BE2C (cell line): ENCODE measurements around the gene LCN1.

ENCODE experiments used
- DNase-seq: peaks from one replicate; pipeline ENCODE4 v3.0.0-alpha.2; 2020
- H3K27me3 ChIP-seq: fragments of 250-450 bp; sonication (Bioruptor Pico); 2 replicates; pipeline ENCODE4 v1.5.1; 2020; ENCODE audit warnings: mild to moderate bottlenecking
- H3K36me3 ChIP-seq: fragments of 250-450 bp; sonication (Bioruptor Pico); 2 replicates; pipeline ENCODE4 v1.5.1; 2020; ENCODE audit warnings: mild to moderate bottlenecking
- H3K4me1 ChIP-seq: fragments of 250-450 bp; sonication (Bioruptor Pico); 2 replicates; pipeline ENCODE4 v1.5.1; 2020
- H3K4me3 ChIP-seq: 2 replicates; pipeline ENCODE4 v1.5.1; 2011; ENCODE audit warnings: low read depth, low read length
- H3K9me3 ChIP-seq: fragments of 250-450 bp; sonication (Bioruptor Pico); 2 replicates; pipeline ENCODE4 v1.5.1; 2020
- TF ChIP-seq, protein P1 (sequence below): IDR thresholded peaks from 2 replicates; pipeline ENCODE4 v1.5.1; 2012; ENCODE audit warnings: mild to moderate bottlenecking, low read depth, low read length

The LCN1 gene

DNA sequence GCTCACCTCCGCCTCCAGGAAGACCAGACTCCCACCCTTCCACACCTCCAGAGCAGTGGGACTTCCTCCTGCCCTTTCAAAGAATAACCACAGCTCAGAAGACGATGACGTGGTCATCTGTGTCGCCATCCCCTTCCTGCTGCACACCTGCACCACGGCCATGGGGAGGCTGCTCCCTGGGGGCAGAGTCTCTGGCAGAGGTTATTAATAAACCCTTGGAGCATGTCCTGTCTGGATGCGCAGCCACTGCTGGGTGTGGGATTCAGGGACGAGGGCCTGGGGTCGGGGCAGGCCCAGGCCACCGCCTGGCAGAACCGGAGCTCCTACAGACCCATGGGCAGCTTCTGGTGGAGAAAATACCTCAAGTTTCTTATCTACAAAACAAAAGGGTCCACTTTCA is 45.3 kb downstream of the LCN1 start:
- H3K4me3 ChIP-seq: no peak overlapping the region
- no peaks in the 10 kb centered on the region for H3K36me3 ChIP-seq
- H3K27me3 ChIP-seq: no peaks in the 10 kb centered on the region
- DNase-seq: peak; percentile 42
- H3K9me3 ChIP-seq: no peaks in the 10 kb centered on the region; the same call in 1 of the 2 replicates
- TF ChIP-seq, protein P1, sequence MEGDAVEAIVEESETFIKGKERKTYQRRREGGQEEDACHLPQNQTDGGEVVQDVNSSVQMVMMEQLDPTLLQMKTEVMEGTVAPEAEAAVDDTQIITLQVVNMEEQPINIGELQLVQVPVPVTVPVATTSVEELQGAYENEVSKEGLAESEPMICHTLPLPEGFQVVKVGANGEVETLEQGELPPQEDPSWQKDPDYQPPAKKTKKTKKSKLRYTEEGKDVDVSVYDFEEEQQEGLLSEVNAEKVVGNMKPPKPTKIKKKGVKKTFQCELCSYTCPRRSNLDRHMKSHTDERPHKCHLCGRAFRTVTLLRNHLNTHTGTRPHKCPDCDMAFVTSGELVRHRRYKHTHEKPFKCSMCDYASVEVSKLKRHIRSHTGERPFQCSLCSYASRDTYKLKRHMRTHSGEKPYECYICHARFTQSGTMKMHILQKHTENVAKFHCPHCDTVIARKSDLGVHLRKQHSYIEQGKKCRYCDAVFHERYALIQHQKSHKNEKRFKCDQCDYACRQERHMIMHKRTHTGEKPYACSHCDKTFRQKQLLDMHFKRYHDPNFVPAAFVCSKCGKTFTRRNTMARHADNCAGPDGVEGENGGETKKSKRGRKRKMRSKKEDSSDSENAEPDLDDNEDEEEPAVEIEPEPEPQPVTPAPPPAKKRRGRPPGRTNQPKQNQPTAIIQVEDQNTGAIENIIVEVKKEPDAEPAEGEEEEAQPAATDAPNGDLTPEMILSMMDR: no peak
- H3K4me1 ChIP-seq: no peaks in the 10 kb centered on the region; the same call in 1 of the 2 replicates

DNA sequence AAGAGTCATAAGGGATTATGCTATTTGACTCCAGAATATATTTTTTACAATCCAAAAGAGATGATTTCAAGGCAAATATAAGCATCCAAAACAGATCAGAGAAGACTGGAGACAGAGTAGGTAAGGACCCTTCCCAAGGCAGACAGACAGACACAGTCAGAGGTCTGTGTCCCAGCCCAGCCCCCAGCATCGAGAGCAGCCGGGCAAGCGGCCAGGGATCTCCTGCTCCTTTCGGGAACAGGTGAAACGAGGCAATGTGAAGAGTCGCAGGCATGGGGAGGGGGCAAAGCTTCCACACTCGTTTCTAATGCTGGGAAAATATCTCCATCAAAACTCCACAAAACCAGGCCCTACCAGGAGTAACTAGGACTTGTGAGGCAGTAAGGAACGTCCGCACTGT is 46.1 kb downstream of the LCN1 start:
- H3K4me3 ChIP-seq: no peak overlapping the region
- DNase-seq: no peak
- TF ChIP-seq, protein P1: no peak
- no peaks in the 10 kb centered on the region; the same call in 1 of the 2 replicates for H3K4me1 ChIP-seq
- no peaks in the 10 kb centered on the region for H3K36me3 ChIP-seq
- H3K9me3 ChIP-seq: no peaks in the 10 kb centered on the region; the same call in 1 of the 2 replicates
- peaks cover 4% of the 10 kb centered on the region for H3K27me3 ChIP-seq

DNA sequence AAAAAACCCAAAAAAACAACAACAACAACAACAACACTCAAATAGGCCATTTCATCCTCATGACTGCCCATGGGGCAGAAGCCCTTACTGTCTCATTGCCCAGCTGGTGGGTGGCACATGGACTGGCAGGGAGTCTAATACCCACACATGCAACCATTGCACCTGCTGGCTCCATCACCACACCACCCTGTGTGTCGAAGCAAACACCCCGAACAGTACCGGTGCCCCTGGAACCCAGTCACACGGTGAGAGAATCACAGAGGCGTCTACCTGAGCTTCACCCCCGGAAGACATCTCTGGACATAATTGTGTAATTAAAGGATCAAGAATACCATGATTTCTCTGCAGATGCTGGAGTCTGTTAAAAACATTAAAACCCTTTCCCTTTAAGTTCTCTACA is 46.8 kb downstream of the LCN1 start:
- Histone ChIP-seq H3K4me3 (no peak overlapping the region), H3K27me3 (peaks cover 4% of the 10 kb centered on the region), H3K9me3 (peaks cover under 1% of the 10 kb centered on the region; the same call in 1 of the 2 replicates), H3K36me3 (no peaks in the 10 kb centered on the region), H3K4me1 (no peaks in the 10 kb centered on the region; the same call in 1 of the 2 replicates)
- DNase-seq: no peak
- TF ChIP-seq, protein P1: no peak

DNA sequence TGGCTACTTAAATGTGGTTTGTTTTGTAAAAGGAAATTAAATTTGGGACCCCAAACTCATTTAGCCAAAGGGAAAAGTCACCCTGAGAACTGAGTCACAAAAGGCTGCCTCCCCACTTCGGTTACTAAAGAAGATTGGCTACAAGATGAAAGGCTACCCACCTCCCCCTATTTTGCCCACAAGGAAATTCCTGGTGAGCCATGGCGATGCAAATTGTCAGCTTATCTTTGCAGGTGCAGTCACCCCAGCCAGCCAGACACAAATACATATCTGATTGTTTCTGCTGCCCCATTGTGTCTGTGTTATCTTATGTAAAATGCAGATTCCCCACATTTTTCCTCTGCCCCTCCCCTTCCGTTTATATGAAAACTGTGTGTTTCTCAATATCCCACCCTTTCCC is 49.2 kb downstream of the LCN1 start:
- TF ChIP-seq, protein P1: no peak
- H3K4me3 ChIP-seq: no peak overlapping the region
- no peaks in the 10 kb centered on the region for H3K36me3 ChIP-seq
- no peaks in the 10 kb centered on the region; the same call in 1 of the 2 replicates for H3K4me1 ChIP-seq
- peaks cover 4% of the 10 kb centered on the region for H3K27me3 ChIP-seq
- DNase-seq: no peak
- 0 out of 2 replicates have a peak, but pooled peaks cover 3% of the 10 kb centered on the region for H3K9me3 ChIP-seq

DNA sequence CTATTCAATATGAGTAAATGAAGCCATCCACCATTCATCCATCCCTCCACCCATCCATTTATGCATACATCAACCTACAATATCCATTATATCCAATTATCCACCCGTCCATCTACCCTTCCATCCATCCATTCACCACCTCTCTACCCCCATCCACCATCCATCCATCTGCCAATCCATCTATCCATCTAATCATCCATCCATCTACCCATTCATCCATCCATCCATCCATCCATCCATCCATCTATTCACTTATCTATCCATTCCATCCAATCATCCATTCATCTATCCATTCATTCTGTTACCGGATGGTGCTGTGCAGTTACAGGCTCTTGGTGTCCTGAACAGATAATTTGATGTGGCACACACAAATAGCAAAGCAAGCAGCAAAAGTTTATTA is 51.0 kb downstream of the LCN1 start:
- no peak for DNase-seq
- TF ChIP-seq, protein P1: no peak
- H3K4me1 ChIP-seq: no peaks in the 10 kb centered on the region; the same call in 1 of the 2 replicates
- 0 out of 2 replicates have a peak, but pooled peaks cover 3% of the 10 kb centered on the region for H3K9me3 ChIP-seq
- H3K27me3 ChIP-seq: peaks cover 4% of the 10 kb centered on the region
- no peaks in the 10 kb centered on the region for H3K36me3 ChIP-seq
- no peak overlapping the region for H3K4me3 ChIP-seq

DNA sequence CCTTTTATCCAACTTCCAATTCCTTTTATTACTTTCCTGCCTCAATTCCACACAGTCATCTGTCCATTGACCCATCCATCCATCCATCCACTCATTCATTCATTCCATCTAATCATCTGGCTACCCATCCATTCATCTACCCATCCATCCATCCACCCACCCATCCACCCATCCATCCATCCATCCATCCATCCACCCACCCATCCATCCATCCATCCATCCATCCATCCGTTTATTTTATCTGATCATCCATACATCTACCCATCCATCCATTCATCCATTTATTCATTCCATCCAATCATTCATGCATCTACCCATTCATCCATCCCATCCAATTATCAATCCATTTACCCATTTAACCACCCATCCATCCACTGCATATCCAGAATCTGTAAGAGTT is 51.9 kb downstream of the LCN1 start:
- no peak overlapping the region for H3K4me3 ChIP-seq
- DNase-seq: no peak
- TF ChIP-seq, protein P1: no peak

More for the DNA sequence above, 51.9 kb downstream of the LCN1 start:
- Histone ChIP-seq H3K4me1 (no peaks in the 10 kb centered on the region; the same call in 1 of the 2 replicates), H3K36me3 (no peaks in the 10 kb centered on the region), H3K9me3 (0 out of 2 replicates have a peak, but pooled peaks cover 3% of the 10 kb centered on the region), H3K27me3 (peaks cover 4% of the 10 kb centered on the region)
